Measurements from ENCODE around the gene RBKS. TPM values are rescaled to one million over a fixed set of nuclear protein-coding genes. Genes with fewer than 3 reads are reported as not detected.

Gene RBKS
- total and polyA plus RNA-seq, 2 of the 13 experiments (the other 11 are each of a cell fraction or from before 2014, with no cell fraction given): 7.7 to 8.3 TPM

DNA sequence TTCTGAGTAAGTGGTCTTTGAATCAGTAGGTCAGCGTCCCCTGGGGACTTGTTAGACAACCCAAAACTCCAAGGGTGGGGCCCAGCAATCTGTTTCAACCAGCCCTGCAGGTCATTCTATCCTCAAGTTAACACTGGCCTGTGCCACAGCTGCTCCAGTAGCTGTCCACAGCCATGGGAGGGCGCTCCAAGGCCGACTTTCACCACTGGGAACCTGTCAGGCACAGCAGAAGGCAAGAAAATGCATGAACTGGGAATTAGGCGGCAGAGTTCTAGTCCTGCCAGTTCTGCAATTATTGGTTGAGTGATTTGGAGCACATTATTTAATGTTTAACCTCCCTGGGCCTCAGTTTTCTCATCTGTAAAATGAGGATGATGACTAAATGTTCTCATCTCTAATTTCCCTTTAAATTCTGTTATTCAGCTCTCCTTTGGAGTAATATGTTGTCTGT is 136.0 kb downstream of the RBKS start (continued):
- TF ChIP-seq, protein P1, sequence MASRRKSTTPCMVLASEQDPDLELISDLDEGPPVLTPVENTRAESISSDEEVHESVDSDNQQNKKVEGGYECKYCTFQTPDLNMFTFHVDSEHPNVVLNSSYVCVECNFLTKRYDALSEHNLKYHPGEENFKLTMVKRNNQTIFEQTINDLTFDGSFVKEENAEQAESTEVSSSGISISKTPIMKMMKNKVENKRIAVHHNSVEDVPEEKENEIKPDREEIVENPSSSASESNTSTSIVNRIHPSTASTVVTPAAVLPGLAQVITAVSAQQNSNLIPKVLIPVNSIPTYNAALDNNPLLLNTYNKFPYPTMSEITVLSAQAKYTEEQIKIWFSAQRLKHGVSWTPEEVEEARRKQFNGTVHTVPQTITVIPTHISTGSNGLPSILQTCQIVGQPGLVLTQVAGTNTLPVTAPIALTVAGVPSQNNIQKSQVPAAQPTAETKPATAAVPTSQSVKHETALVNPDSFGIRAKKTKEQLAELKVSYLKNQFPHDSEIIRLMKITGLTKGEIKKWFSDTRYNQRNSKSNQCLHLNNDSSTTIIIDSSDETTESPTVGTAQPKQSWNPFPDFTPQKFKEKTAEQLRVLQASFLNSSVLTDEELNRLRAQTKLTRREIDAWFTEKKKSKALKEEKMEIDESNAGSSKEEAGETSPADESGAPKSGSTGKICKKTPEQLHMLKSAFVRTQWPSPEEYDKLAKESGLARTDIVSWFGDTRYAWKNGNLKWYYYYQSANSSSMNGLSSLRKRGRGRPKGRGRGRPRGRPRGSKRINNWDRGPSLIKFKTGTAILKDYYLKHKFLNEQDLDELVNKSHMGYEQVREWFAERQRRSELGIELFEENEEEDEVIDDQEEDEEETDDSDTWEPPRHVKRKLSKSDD (CRISPR knock-in tag; IDR thresholded peaks at IDR 0.05; ENCODE audit: low read depth): no peak
- TF ChIP-seq MTF2 (CRISPR knock-in tag; IDR thresholded peaks at IDR 0.05; ENCODE audit: borderline replicate concordance): no peak
- no peak for TF ChIP-seq EZH2 (conservative IDR thresholded peaks at IDR 0.05; ENCODE audit: low read depth, low read length)
- TF ChIP-seq, protein P2, sequence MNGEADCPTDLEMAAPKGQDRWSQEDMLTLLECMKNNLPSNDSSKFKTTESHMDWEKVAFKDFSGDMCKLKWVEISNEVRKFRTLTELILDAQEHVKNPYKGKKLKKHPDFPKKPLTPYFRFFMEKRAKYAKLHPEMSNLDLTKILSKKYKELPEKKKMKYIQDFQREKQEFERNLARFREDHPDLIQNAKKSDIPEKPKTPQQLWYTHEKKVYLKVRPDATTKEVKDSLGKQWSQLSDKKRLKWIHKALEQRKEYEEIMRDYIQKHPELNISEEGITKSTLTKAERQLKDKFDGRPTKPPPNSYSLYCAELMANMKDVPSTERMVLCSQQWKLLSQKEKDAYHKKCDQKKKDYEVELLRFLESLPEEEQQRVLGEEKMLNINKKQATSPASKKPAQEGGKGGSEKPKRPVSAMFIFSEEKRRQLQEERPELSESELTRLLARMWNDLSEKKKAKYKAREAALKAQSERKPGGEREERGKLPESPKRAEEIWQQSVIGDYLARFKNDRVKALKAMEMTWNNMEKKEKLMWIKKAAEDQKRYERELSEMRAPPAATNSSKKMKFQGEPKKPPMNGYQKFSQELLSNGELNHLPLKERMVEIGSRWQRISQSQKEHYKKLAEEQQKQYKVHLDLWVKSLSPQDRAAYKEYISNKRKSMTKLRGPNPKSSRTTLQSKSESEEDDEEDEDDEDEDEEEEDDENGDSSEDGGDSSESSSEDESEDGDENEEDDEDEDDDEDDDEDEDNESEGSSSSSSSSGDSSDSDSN (CRISPR knock-in tag; IDR thresholded peaks at IDR 0.05): no peak
- TF ChIP-seq ZNF570 (CRISPR knock-in tag; IDR thresholded peaks at IDR 0.05; ENCODE audit: borderline replicate concordance): no peak
- TF ChIP-seq TBX3 (IDR thresholded peaks at IDR 0.05; ENCODE audit: borderline replicate concordance): no peak
- TF ChIP-seq ZNF761 (CRISPR knock-in tag; conservative IDR thresholded peaks at IDR 0.05): no peak
- TF ChIP-seq SP1 (IDR thresholded peaks at IDR 0.05): no peak
- no peak for TF ChIP-seq SP1 (CRISPR knock-in tag; IDR thresholded peaks at IDR 0.05)
- TF ChIP-seq, protein P3, sequence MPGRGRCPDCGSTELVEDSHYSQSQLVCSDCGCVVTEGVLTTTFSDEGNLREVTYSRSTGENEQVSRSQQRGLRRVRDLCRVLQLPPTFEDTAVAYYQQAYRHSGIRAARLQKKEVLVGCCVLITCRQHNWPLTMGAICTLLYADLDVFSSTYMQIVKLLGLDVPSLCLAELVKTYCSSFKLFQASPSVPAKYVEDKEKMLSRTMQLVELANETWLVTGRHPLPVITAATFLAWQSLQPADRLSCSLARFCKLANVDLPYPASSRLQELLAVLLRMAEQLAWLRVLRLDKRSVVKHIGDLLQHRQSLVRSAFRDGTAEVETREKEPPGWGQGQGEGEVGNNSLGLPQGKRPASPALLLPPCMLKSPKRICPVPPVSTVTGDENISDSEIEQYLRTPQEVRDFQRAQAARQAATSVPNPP (CRISPR knock-in tag; IDR thresholded peaks at IDR 0.05): no peak
- TF ChIP-seq, protein P4, sequence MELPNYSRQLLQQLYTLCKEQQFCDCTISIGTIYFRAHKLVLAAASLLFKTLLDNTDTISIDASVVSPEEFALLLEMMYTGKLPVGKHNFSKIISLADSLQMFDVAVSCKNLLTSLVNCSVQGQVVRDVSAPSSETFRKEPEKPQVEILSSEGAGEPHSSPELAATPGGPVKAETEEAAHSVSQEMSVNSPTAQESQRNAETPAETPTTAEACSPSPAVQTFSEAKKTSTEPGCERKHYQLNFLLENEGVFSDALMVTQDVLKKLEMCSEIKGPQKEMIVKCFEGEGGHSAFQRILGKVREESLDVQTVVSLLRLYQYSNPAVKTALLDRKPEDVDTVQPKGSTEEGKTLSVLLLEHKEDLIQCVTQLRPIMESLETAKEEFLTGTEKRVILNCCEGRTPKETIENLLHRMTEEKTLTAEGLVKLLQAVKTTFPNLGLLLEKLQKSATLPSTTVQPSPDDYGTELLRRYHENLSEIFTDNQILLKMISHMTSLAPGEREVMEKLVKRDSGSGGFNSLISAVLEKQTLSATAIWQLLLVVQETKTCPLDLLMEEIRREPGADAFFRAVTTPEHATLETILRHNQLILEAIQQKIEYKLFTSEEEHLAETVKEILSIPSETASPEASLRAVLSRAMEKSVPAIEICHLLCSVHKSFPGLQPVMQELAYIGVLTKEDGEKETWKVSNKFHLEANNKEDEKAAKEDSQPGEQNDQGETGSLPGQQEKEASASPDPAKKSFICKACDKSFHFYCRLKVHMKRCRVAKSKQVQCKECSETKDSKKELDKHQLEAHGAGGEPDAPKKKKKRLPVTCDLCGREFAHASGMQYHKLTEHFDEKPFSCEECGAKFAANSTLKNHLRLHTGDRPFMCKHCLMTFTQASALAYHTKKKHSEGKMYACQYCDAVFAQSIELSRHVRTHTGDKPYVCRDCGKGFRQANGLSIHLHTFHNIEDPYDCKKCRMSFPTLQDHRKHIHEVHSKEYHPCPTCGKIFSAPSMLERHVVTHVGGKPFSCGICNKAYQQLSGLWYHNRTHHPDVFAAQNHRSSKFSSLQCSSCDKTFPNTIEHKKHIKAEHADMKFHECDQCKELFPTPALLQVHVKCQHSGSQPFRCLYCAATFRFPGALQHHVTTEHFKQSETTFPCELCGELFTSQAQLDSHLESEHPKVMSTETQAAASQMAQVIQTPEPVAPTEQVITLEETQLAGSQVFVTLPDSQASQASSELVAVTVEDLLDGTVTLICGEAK (IDR thresholded peaks at IDR 0.05): no peak
- TF ChIP-seq, protein P4 (CRISPR knock-in tag; IDR thresholded peaks at IDR 0.05): no peak
- no peak for TF ChIP-seq ZNF879 (CRISPR knock-in tag; IDR thresholded peaks at IDR 0.05)
- TF ChIP-seq ZFP90 (CRISPR knock-in tag; IDR thresholded peaks at IDR 0.05; ENCODE audit: borderline replicate concordance): no peak

All from HepG2 (cell line).